ENCODE results near the gene EIF2AK2.
"Not testable (repeated sequence)": the region's sequence is repeated elsewhere in the genome, so short reads cannot be mapped to it uniquely, and the experiment has no call there.

EIF2AK2 gene

GRCh38 chr2:37156857-37157714 lies at the start of gene EIF2AK2:
Gene EIF2AK2 (minus strand): TSS chr2:37156980. CDS start chr2:37147806, 9,174 bp downstream.
- peak; percentile 67 for DNase-seq (ENCODE audit: low read depth)

GRCh38 chr2:37205689-37206341 lies 49.0 kb upstream of the EIF2AK2 start:
- DNase-seq (ENCODE audit: low read depth) = no peak

GRCh38 chr2:37205071-37205661 lies 48.4 kb upstream of the EIF2AK2 start:
- not testable (repeated sequence) for DNase-seq (ENCODE audit: low read depth)

GRCh38 chr2:37203708-37204107 lies 46.9 kb upstream of the EIF2AK2 start:
- no peak for DNase-seq (ENCODE audit: low read depth)

GRCh38 chr2:37201766-37202165 lies 45.0 kb upstream of the EIF2AK2 start:
- DNase-seq (ENCODE audit: low read depth) = no peak

- no peak for DNase-seq (ENCODE audit: low read depth)
Observed at GRCh38 chr2:37201208-37201607, 44.4 kb upstream of the EIF2AK2 start.

GRCh38 chr2:37198681-37199065 lies 41.9 kb upstream of the EIF2AK2 start:
- DNase-seq (ENCODE audit: low read depth) = no peak

GRCh38 chr2:37196320-37197195 lies 39.8 kb upstream of the EIF2AK2 start, which contains the start of gene CEBPZOS:
Gene CEBPZOS (plus strand): TSS chr2:37196496. CDS start chr2:37199705, 3,209 bp downstream.
- DNase-seq (ENCODE audit: low read depth) = peak; percentile 46

- DNase-seq (ENCODE audit: low read depth) = not testable (repeated sequence)
Observed at GRCh38 chr2:37195862-37196319, 39.1 kb upstream of the EIF2AK2 start.

- DNase-seq (ENCODE audit: low read depth) = no peak
Observed at GRCh38 chr2:37192551-37192950, 35.8 kb upstream of the EIF2AK2 start.

- no peak for DNase-seq (ENCODE audit: low read depth)
Observed at GRCh38 chr2:37191747-37192146, 35.0 kb upstream of the EIF2AK2 start.

- no peak for DNase-seq (ENCODE audit: low read depth)
Observed at GRCh38 chr2:37191253-37191652, 34.5 kb upstream of the EIF2AK2 start.

- DNase-seq (ENCODE audit: low read depth) = no peak
Observed at GRCh38 chr2:37190290-37190689, 33.5 kb upstream of the EIF2AK2 start.

- DNase-seq (ENCODE audit: low read depth) = peak; percentile 67
Observed at GRCh38 chr2:37189452-37190153, 32.8 kb upstream of the EIF2AK2 start.

GRCh38 chr2:37188570-37188969 lies 31.8 kb upstream of the EIF2AK2 start, which contains the start of gene SULT6B1:
Gene SULT6B1 (minus strand): TSS chr2:37188670. CDS start chr2:37188640, 30 bp downstream.
- DNase-seq (ENCODE audit: low read depth) = no peak

GRCh38 chr2:37181726-37182684 lies 25.2 kb upstream of the EIF2AK2 start:
- no peak for DNase-seq (ENCODE audit: low read depth)

GRCh38 chr2:37180640-37181039 lies 23.9 kb upstream of the EIF2AK2 start:
- DNase-seq (ENCODE audit: low read depth) = no peak

GRCh38 chr2:37180006-37180639 lies 23.3 kb upstream of the EIF2AK2 start:
- no peak for DNase-seq (ENCODE audit: low read depth)

GRCh38 chr2:37173741-37174140 lies 17.0 kb upstream of the EIF2AK2 start:
- DNase-seq (ENCODE audit: low read depth) = no peak
